ENCODE results near the gene TAS2R20.

DNA sequence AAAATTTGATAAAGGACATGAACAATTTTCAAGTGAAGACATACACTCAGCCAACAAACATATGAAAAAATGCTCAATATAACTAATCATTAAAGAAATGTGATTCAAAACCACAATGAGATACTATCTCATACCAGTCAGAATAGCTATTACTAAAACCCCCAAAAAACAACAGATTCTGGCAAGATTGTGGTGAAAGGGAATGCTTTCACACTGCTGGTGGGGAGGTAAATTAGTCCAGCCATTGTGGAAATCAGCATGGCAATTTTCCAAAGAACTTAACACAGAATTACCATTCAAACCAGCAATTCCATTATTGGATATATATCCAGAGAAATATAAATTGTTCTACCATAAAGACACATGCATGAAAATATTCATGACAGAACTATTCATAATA is 40.4 kb downstream of the TAS2R20 start:
- TF ChIP-seq POLR2A (IDR thresholded peaks at IDR 0.05) (no peak), CTCF (IDR thresholded peaks at IDR 0.05) (no peak), POLR2AphosphoS5 (IDR thresholded peaks at IDR 0.05) (no peak)
